Breast epithelium (tissue), 3 donors: ENCODE data around the gene CNN2.

Source experiments
- POLR2A ChIP-seq: fragments of 450-650 bp; IDR thresholded peaks from one replicate; pipeline ENCODE4 v1.6.1; 2016; ENCODE audit warnings: antibody characterized with exemption, mild to moderate bottlenecking, moderate library complexity
- TF ChIP-seq, protein P1 (sequence below), 3 donors: fragments of 450-650 bp; IDR thresholded peaks; one replicate each; pipeline ENCODE4 v1.5.1; 2016 to 2017; ENCODE audit warnings: antibody characterized with exemption in 3 of 3, mild to moderate bottlenecking in 3 of 3, moderate library complexity in 3 of 3

DNA sequence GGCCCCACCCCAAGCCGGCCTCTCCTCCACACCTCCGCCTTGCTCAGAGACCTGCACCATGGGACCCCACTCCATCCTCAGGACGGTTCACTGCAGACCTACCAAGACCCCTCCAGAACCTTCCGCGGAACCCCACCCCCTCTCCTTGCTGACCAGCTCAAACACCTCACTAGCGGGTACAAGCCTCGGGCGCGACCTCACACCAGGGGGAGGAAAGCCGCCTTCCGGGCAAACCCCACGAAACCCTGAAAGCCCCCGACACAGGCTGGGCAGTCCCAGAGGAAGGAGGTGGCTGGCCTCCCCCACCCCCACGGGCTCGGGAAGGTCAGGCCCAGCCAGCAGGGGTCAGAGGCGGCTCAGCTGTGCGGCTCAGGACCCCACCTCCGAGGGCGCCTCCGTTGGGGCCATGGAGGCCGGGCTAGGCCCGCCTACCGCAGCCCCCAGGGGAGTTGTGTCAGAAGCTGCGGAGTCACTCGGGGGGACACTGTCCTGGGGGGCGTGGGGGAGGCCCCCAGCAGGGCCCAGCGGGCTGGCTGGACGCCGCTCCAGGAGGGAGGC, 16.3 kb upstream of the CNN2 start:
- no peak for TF ChIP-seq POLR2A
- TF ChIP-seq, protein P1, sequence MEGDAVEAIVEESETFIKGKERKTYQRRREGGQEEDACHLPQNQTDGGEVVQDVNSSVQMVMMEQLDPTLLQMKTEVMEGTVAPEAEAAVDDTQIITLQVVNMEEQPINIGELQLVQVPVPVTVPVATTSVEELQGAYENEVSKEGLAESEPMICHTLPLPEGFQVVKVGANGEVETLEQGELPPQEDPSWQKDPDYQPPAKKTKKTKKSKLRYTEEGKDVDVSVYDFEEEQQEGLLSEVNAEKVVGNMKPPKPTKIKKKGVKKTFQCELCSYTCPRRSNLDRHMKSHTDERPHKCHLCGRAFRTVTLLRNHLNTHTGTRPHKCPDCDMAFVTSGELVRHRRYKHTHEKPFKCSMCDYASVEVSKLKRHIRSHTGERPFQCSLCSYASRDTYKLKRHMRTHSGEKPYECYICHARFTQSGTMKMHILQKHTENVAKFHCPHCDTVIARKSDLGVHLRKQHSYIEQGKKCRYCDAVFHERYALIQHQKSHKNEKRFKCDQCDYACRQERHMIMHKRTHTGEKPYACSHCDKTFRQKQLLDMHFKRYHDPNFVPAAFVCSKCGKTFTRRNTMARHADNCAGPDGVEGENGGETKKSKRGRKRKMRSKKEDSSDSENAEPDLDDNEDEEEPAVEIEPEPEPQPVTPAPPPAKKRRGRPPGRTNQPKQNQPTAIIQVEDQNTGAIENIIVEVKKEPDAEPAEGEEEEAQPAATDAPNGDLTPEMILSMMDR (IDR thresholded peaks at IDR 0.05), result no peak
